ENCODE data around the gene CDC27.
"Not testable (repeated sequence)": the region's sequence is repeated elsewhere in the genome, so short reads cannot be mapped to it uniquely, and the experiment has no call there.

The CDC27 gene

DNA sequence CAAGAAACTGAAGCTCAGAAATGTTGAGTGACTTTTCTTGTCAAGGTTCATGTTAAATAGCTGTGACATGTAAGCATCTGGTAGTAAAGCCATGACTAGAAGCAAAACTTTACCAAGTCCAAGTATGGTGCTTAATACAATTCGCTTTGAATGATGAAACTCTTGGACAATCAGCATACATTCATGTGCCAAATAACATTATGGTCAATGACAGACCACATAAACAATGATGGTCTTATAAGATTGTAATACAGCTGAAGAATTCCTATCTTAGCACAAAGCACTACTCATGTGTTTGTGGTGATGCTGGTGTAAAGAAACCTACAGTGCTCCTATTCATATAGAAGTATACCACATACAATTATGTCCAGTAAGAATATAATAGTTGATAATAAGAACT is 112.9 kb downstream of the CDC27 start:
- H3K9me3 ChIP-seq (ENCODE audit: control insufficient read depth, insufficient read depth, low read length), result no peaks in the 10 kb centered on the region
- no peak overlapping the region for H3K9ac ChIP-seq (ENCODE audit: low read depth, low read length)
- H3K36me3 ChIP-seq (ENCODE audit: control insufficient read depth, insufficient read depth, low read length), result no peaks in the 10 kb centered on the region
- H3K4me1 ChIP-seq (ENCODE audit: control insufficient read depth, insufficient read depth, low read length), result no peaks in the 10 kb centered on the region
- H3K4me3 ChIP-seq (ENCODE audit: low read depth, low read length), result no peak overlapping the region
- no peaks in the 10 kb centered on the region for H3K27me3 ChIP-seq (ENCODE audit: control insufficient read depth, insufficient read depth, low read length)

DNA sequence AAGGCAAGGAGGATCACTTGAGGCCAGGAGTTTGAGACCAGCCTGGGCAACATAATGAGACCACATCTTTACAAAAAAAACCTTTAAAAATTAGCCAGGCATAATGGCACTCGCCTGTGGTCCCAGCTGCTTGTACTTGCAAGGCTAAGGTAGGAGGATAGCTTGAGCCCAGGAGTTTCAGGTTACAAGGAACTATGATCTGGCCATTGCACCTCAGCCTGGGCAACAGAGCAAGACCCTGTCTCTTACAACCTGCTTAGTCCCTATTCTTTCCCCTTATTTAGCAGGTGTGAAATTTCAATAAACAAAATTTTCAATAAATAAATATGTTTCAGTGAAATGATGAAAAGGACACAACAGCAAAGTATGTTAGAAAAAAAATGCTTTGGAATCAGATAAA is 114.7 kb downstream of the CDC27 start:
- not testable (repeated sequence) for H3K9me3 ChIP-seq (ENCODE audit: control insufficient read depth, insufficient read depth, low read length); H3K4me1 ChIP-seq (ENCODE audit: control insufficient read depth, insufficient read depth, low read length); H3K27me3 ChIP-seq (ENCODE audit: control insufficient read depth, insufficient read depth, low read length); H3K4me3 ChIP-seq (ENCODE audit: low read depth, low read length); H3K9ac ChIP-seq (ENCODE audit: low read depth, low read length); H3K36me3 ChIP-seq (ENCODE audit: control insufficient read depth, insufficient read depth, low read length)

DNA sequence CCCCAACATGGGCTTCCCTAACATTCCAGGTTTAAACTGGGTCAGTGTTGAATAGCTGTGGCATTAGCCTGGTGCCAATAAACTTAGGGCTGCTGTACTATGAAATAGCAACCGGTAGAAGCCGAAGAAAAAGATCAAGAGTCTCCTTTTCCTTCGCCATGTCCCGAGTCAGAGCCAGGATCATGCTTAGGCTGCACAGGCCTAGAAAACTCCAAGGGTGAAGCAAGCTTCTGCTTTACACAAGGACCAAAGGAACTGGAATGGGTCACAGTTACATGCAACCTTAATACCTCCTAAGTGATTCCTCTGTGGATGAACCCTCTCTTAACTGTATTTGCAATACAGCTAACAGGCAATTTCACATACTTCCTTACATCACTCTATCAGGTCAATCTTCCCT is 115.5 kb downstream of the CDC27 start:
- not testable (repeated sequence) for H3K9me3 ChIP-seq (ENCODE audit: control insufficient read depth, insufficient read depth, low read length); H3K4me1 ChIP-seq (ENCODE audit: control insufficient read depth, insufficient read depth, low read length); H3K36me3 ChIP-seq (ENCODE audit: control insufficient read depth, insufficient read depth, low read length); H3K4me3 ChIP-seq (ENCODE audit: low read depth, low read length); H3K27me3 ChIP-seq (ENCODE audit: control insufficient read depth, insufficient read depth, low read length); H3K9ac ChIP-seq (ENCODE audit: low read depth, low read length)

DNA sequence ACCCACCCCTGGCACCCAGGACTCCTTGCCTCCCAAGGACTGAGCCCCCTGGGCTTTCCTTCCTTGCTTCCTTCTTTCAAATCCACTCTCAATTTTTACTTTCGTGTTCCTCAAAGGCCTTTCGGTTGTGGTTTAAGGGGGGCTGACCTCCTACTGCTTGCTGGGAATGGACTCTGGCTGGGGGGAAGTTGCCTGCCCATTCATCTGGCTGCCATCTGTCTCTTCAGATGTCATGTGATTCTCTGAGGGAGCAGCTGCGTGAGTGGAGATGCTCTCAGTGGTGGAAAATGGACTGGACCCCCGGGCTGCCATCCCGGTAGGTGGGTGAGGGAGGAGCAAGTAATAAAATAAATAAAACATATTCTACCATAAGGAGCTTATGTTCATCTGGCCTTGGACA is 116.2 kb downstream of the CDC27 start:
- Histone ChIP-seq H3K27me3 (ENCODE audit: control insufficient read depth, insufficient read depth, low read length) (no peaks in the 10 kb centered on the region), H3K36me3 (ENCODE audit: control insufficient read depth, insufficient read depth, low read length) (no peaks in the 10 kb centered on the region), H3K4me3 (ENCODE audit: low read depth, low read length) (no peak overlapping the region), H3K4me1 (ENCODE audit: control insufficient read depth, insufficient read depth, low read length) (no peaks in the 10 kb centered on the region), H3K9me3 (ENCODE audit: control insufficient read depth, insufficient read depth, low read length) (no peaks in the 10 kb centered on the region), H3K9ac (ENCODE audit: low read depth, low read length) (no peak overlapping the region)

DNA sequence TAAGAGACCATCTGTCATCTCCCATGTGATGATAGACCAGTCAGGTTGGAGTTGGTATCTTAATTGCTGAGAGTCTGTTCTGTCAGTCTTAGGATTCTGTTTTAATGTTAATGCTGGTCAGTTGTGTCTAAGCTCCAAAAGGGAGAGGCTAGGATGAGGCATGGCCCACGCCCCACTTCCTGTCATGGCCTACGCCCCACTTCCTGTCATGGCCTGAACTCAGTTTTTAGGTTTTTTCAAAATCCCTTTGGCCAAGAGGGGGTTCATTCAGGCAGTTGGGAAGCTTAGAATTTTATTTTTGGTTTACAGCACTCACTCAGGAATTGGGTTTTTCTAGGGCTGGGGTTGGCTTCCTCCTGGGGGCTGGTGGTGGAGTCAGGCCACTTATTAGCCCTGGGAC is 117.9 kb downstream of the CDC27 start:
- H3K36me3 ChIP-seq (ENCODE audit: control insufficient read depth, insufficient read depth, low read length); H3K9me3 ChIP-seq (ENCODE audit: control insufficient read depth, insufficient read depth, low read length); H3K27me3 ChIP-seq (ENCODE audit: control insufficient read depth, insufficient read depth, low read length); H3K9ac ChIP-seq (ENCODE audit: low read depth, low read length); H3K4me3 ChIP-seq (ENCODE audit: low read depth, low read length); H3K4me1 ChIP-seq (ENCODE audit: control insufficient read depth, insufficient read depth, low read length): not testable (repeated sequence)

DNA sequence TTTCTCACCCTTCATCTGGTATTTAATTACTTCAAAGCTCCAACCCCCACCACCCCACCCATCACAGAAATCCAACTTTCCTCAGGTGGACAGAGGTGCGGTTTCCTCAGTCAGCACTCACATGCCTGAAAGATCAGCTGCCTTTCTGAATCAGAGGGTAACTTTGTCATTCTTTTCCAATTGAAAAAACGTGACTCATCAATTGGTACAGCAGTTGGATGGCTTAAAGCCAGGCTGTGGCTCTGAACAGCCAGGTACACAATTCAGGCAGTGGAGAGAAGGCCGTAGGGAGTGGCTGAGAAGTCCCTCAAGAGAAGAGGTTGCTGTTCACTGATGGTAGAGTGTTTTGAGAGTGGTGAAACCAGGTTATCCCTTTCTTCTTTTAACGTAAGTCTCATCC is 118.8 kb downstream of the CDC27 start:
- not testable (repeated sequence) for H3K27me3 ChIP-seq (ENCODE audit: control insufficient read depth, insufficient read depth, low read length); H3K36me3 ChIP-seq (ENCODE audit: control insufficient read depth, insufficient read depth, low read length); H3K4me1 ChIP-seq (ENCODE audit: control insufficient read depth, insufficient read depth, low read length); H3K4me3 ChIP-seq (ENCODE audit: low read depth, low read length); H3K9me3 ChIP-seq (ENCODE audit: control insufficient read depth, insufficient read depth, low read length); H3K9ac ChIP-seq (ENCODE audit: low read depth, low read length)

Measured in iPS-15b (cell line).